Heart right ventricle (tissue), 16 donors: Measurements from ENCODE around the gene ENO3. TPM values are rescaled to one million over a fixed set of nuclear protein-coding genes. Genes with fewer than 3 reads are reported as not detected.
"Not testable (repeated sequence)": the region's sequence is repeated elsewhere in the genome, so short reads cannot be mapped to it uniquely, and the experiment has no call there.

Experiments used
- ATAC-seq, 8 donors: fragments of 200-7000 bp; cut with Tn5 transposase; one replicate each; pipeline ENCODE4 v1.9.1; 2020; ENCODE audit warnings: mild to moderate bottlenecking in 8 of 8, moderate library complexity in 8 of 8, moderate number of reproducible peaks in 1 of 8
- DNase-seq, 2 donors: peaks; one replicate each; pipeline ENCODE4 v3.0.0-alpha.2; 2020
- H3K27ac ChIP-seq, 10 donors: fragments of 200-600 bp; sonication (generic) in 2 of 10; one replicate each; pipeline versions ENCODE4 v1.5.0 to v1.8.0; 2020 to 2022; ENCODE audit warnings: mild to moderate bottlenecking in 3 of 10
- H3K27me3 ChIP-seq, 7 donors: fragments of 200-600 bp; one replicate each; pipeline ENCODE4 v1.8.0; 2021 to 2022; ENCODE audit warnings: mild to moderate bottlenecking in 2 of 7
- H3K36me3 ChIP-seq, 9 donors: fragments of 200-600 bp; sonication (generic) in 1 of 9; one replicate each; pipeline versions ENCODE4 v1.5.0 to v1.8.0; 2020 to 2022; ENCODE audit warnings: mild to moderate bottlenecking in 2 of 9
- H3K4me1 ChIP-seq, 9 donors: fragments of 200-600 bp; sonication (generic) in 1 of 9; one replicate each; pipeline versions ENCODE4 v1.5.0 to v1.8.0; 2020 to 2022; ENCODE audit warnings: mild to moderate bottlenecking in 4 of 9
- H3K4me3 ChIP-seq, 10 donors: fragments of 200-600 bp; sonication (generic) in 2 of 10; one replicate each; pipeline versions ENCODE4 v1.5.0 to v1.8.0; 2020 to 2022; ENCODE audit warnings: mild to moderate bottlenecking in 7 of 10, moderate library complexity in 2 of 10
- H3K9me3 ChIP-seq, 11 donors: fragments of 200-600 bp in 10 of 11; sonication (generic) in 2 of 11; one replicate each; pipeline versions ENCODE4 v1.5.0 to v1.8.0; 2013 to 2022; ENCODE audit warnings: mild to moderate bottlenecking in 2 of 11, control low read depth in 1 of 11, moderate library complexity in 1 of 11
- WGBS, 2 donors: extraction: QIAGEN DNeasy Blood & Tissue Kit; methylation state at CpG; one replicate each; pipeline ENCODE4 v1.1.7; 2013; ENCODE audit warnings: inconsistent platforms in 1 of 2; 5-methylcytosine and 5-hydroxymethylcytosine counted together
- intact Hi-C, 10 donors: fragments of 100-400 bp; cut with DNase I; formaldehyde crosslinking; loops; one replicate each; pipeline versions ENCODE4 v1.11.1 to v1.14.2; 2022
- polyA plus RNA-seq, 2 donors: library from polyadenylated mRNA; stranded (reverse); fragments of 200-250 nt; gene quantifications; one replicate each; pipeline ENCODE4 v1.2.3, GENCODE V29; 2013
- total RNA-seq, 10 donors: library from RNA; stranded (reverse); fragmentation: NEBNext Ultra II Directional in 3 of 10; extraction: Animal tissue kit (Norgen Biotek cat#: 25700) in 3 of 10; gene quantifications; one replicate each; pipeline versions ENCODE4 v1.2.1 to v1.2.4, GENCODE V29; 2021 to 2023
- TF ChIP-seq, protein P1 (sequence below), 9 donors: fragments of 200-600 bp; sonication (generic) in 2 of 9; IDR thresholded peaks; one replicate each; pipeline versions ENCODE4 v1.5.0 to v1.8.0; 2021 to 2022; ENCODE audit warnings: antibody characterized with exemption in 9 of 9, mild to moderate bottlenecking in 5 of 9, moderate library complexity in 1 of 9
- donor health status: Arrhythmogenic right ventricular cardiomyopathy.
- donor health status: ischemic (EF 13 %, LVEDD 7.1; RV severe dilation, severe dysfunction).
- donor health status: healthy with polysubstance abuse.
- donor health status: DM: no; HTN: yes; CAD: no.
- donor health status: DM: no; HTN: no; CAD: no.
- donor health status: ischemic (EF 25% LVEDD 6.9; RV normal size, moderate dysfunction).
- donor health status: ischemic (EF 25% LVEDD 5.7; RV mildly dilated, moderate dysfunction).
- donor health status: healthy.
- donor health status: DM: yes; HTN: yes; CAD: no.
- donor health status: Ischemic cardiomyopathy.
- donor health status: ischemic (EF 35%, LVEDD 5.7; RV mildly dilated, moderate dysfunction).
- donor health status: nonischemic (EF 11% LVEDD 7.7; RV severe dilation, severe dysfunction).
- donor health status: DM: yes; HTN: yes; CAD: no.
- donor health status: PGD.
- donor health status: ischemic (EF 29% LVEDD 5.4; RV normal size, mild dysfunction).
- donor health status: nonischemic (EF 23%, LVEDD 6.1; RV moderate dilation, normal function).

The ENO3 gene
- total and polyA plus RNA-seq, 12 donors, result 143 to 1,668 (median 746) TPM

DNA sequence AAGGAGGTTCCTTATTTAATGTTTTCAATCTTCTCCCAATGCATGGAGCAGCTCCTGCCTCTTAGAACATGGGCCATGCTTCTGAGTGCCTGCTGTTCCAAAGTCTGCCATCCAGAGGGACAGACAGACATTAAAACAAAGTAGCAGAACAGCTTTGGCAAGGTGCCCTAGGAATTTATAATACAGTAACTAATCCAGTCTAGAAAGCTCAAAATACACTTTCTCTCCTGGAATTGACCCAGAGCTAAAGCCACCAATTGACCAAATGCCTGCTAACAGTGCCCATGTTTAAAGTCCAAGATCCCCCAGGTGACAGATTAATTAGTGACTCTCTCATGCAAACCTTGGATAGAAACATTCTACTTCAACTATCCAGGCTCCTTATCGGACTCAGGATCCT is 36.9 kb upstream of the ENO3 start:
- ATAC-seq (no peak), DNase-seq (no peak)
- 86 to 96% methylated on average over 1 of the region's 1 CpG for WGBS, 2 donors
- no peak overlapping the region for H3K27ac ChIP-seq
- TF ChIP-seq, protein P1, sequence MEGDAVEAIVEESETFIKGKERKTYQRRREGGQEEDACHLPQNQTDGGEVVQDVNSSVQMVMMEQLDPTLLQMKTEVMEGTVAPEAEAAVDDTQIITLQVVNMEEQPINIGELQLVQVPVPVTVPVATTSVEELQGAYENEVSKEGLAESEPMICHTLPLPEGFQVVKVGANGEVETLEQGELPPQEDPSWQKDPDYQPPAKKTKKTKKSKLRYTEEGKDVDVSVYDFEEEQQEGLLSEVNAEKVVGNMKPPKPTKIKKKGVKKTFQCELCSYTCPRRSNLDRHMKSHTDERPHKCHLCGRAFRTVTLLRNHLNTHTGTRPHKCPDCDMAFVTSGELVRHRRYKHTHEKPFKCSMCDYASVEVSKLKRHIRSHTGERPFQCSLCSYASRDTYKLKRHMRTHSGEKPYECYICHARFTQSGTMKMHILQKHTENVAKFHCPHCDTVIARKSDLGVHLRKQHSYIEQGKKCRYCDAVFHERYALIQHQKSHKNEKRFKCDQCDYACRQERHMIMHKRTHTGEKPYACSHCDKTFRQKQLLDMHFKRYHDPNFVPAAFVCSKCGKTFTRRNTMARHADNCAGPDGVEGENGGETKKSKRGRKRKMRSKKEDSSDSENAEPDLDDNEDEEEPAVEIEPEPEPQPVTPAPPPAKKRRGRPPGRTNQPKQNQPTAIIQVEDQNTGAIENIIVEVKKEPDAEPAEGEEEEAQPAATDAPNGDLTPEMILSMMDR (IDR thresholded peaks at IDR 0.05), result no peak
- H3K36me3 ChIP-seq, result no peaks in the 10 kb centered on the region
- no peaks in the 10 kb centered on the region for H3K9me3 ChIP-seq
- no peak overlapping the region for H3K4me3 ChIP-seq
- H3K27me3 ChIP-seq, result no peaks in the 10 kb centered on the region
- intact Hi-C loops, result loop anchor here in 2 of 10 donors (10.0 kb wide), 2 partner anchors 71 to 151 kb away; partner anchors contain the start of gene CAMTA2 (in 1 of the 2)
- peaks cover 0 to 9% (median 6%) of the 10 kb centered on the region in 9 donors for H3K4me1 ChIP-seq

DNA sequence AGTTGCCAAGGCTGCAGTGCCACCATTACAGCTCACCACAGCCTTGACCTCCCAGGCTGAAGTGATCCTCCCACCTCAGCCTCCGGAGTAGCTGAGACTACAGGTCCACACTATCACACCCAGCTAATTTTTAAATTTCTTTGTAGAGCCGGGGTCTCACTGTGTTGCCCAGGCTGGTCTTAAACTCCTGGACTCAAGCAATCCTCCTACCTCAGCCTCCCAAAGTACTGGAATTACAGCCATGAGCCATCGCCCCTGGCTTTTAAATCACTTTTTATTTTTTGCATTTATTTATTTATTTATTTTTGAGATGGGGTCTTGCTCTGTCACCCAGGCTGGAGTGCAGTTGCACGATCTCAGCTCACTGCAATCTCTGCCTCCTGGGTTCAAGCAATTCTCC is 36.4 kb upstream of the ENO3 start:
- 90 to 94% methylated on average over 4 of the region's 4 CpGs for WGBS, 2 donors
- ATAC-seq, H3K36me3 ChIP-seq, DNase-seq, H3K4me3 ChIP-seq, H3K4me1 ChIP-seq, H3K27me3 ChIP-seq, H3K9me3 ChIP-seq, H3K27ac ChIP-seq: not testable (repeated sequence)
- intact Hi-C loops, result loop anchor here in 2 of 10 donors (10.0 kb wide), 2 partner anchors 70 to 150 kb away; partner anchors contain the start of gene CAMTA2 (in 1 of the 2)

DNA sequence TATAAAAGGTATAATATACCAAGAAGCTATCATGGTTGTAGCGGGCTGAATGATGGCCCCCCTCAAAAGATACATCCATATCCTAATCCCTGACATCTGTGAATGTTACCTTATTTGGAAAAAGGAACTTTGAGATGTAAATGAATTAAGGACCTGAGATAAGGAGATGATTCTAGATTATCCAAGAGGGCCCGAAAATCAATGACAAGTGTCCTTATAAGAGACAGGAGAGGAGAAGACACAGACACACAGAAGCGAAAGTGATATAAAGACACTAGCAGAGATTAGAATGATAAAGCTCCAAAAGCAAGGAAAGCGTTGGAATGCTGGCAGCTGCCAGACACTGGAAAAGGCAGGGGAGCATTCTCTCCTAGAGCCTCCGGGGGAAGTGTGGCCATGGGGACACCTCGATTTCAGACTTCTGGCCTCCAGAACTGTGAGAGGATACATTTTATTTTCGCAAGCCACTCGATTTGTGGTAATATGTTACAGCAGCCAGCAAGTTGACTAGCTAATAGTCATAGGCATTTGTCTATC is 31.3 kb upstream of the ENO3 start:
- ATAC-seq, result no peak
- no peaks in the 10 kb centered on the region for H3K36me3 ChIP-seq
- no peak for DNase-seq
- intact Hi-C loops, result loop anchor here in 2 of 10 donors (10.0 kb wide), 2 partner anchors 65 to 145 kb away; partner anchors contain the start of gene CAMTA2 (in 1 of the 2)
- H3K27ac ChIP-seq, result no peak overlapping the region
- WGBS, 2 donors, result 68 to 70% methylated on average over 8 of the region's 8 CpGs
- no peak overlapping the region for H3K4me3 ChIP-seq
- no peaks in the 10 kb centered on the region for H3K27me3 ChIP-seq
- no peaks in the 10 kb centered on the region for H3K9me3 ChIP-seq
- TF ChIP-seq, protein P1 (IDR thresholded peaks at IDR 0.05), result no peak
- H3K4me1 ChIP-seq, result peaks cover 0 to 11% (median 0%) of the 10 kb centered on the region in 9 donors

DNA sequence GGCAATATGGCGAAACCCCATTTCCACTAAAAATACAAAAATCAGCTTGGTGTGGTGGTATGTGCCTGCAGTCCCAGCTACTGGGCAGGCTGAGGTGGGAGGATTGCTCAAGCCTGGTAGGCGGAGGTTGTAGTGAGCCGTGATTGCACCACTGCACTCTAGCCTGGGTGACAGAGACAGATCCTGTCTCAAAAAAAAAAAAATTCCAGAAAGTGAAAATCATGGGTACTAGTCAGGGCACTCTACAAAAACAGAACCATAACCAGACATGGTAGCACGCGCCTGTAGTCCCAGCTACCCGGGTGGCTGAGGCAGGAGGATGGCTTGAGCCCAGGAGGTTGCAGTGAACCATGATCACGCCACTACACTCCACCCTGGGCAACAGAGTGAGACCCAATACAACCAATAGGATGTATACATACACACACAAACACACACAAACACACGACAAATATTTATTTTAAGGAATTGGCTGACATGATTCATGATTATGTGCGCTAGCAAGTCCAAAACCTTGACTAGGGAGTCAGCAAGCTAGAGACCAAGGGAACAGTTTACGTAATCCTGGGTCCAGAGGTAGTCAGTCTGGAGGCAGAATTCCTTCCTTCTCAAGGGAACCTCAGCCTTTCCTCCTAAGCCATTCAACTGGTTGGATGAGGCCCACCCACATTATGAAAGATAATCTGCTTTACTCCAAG is 30.4 kb upstream of the ENO3 start:
- no peak overlapping the region for H3K4me3 ChIP-seq
- DNase-seq (no peak), ATAC-seq (peak in 1 of 8 donors; percentile 56)
- H3K36me3 ChIP-seq, result no peaks in the 10 kb centered on the region
- intact Hi-C loops, result no loop called here
- H3K27me3 ChIP-seq, result no peaks in the 10 kb centered on the region
- TF ChIP-seq, protein P1 (IDR thresholded peaks at IDR 0.05), result no peak
- no peak overlapping the region for H3K27ac ChIP-seq
- peaks cover 0 to 11% (median 0%) of the 10 kb centered on the region in 9 donors for H3K4me1 ChIP-seq
- H3K9me3 ChIP-seq, result no peaks in the 10 kb centered on the region
- 88 to 90% methylated on average over 10 of the region's 10 CpGs for WGBS, 2 donors

DNA sequence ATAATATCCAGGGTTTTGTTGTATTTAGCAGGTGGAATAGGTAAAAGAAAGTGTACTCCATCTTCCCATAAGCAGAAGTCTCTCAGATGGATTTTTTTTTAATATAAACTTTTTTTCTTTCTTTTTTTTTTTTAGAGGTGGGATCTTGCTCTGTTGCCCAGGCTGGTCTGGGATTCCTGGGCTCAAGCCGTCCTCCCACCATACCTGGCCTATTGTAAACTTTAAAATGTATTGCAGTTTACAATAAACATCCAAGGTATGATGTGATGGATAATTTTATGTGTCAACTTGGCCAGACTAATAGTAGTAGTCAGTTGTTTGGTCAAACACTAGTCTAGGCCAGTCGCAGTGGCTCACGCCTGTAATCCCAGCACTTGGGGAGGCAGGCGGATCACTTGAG is 29.6 kb upstream of the ENO3 start:
- WGBS, 2 donors, result 96 to 97% methylated on average over 4 of the region's 4 CpGs
- Histone ChIP-seq H3K36me3 (no peaks in the 10 kb centered on the region), H3K4me1 (peaks cover 0 to 11% (median 0%) of the 10 kb centered on the region in 9 donors), H3K4me3 (no peak overlapping the region), H3K9me3 (no peaks in the 10 kb centered on the region), H3K27ac (no peak overlapping the region), H3K27me3 (no peaks in the 10 kb centered on the region)
- ATAC-seq, result no peak
- intact Hi-C loops, result no loop called here
- DNase-seq, result no peak
- TF ChIP-seq, protein P1 (IDR thresholded peaks at IDR 0.05), result no peak

DNA sequence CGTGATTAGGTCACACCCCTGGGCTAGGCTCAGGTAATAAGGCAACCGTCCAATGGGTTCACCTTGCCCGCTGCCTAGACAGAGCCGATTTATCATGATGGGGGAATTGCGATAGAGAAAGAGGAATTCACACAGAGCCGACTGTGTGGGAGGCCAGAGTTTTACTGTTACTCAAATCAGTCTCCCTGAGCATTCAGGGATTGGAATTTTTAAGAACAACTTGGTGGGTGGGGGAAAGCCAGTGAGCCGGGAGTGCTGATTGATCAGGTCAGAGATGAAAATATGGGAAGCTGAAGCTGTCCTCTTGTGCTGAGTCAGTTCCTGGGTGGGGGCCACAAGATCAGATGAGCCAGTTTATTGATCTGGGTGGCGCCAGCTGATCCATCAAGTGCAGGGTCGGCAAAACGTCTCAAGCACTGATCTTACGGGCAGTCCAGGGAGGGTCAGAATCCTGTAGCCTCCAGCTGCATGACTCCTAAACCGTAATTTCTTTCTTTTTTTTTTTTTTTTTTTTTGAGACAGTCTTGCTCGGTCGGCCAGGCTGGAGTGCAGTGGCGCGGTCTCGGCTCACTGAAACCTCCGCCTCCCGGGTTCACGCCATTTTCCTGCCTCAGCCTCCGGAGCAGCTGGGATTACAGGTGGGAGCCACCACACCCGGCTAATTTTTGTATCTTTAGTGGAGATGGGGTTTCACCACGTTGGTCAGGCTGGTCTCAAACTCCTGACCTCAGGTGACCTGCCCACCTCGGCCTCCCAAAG is 24.2 kb upstream of the ENO3 start:
- H3K36me3 ChIP-seq, H3K27ac ChIP-seq, H3K4me3 ChIP-seq, H3K4me1 ChIP-seq, H3K9me3 ChIP-seq, intact Hi-C loops, H3K27me3 ChIP-seq, DNase-seq, ATAC-seq: not testable (repeated sequence)
- 86 to 90% methylated on average over 24 of the region's 24 CpGs for WGBS, 2 donors
